Astrocyte (in vitro differentiated cells and primary cell): ENCODE results near the gene RPS6KA3.

Source experiments
- EZH2 ChIP-seq: IDR thresholded peaks from 2 replicates; pipeline ENCODE4 v1.6.1; 2012; ENCODE audit warnings: mild to moderate bottlenecking, low read length, inconsistent platforms; ENCODE audit not compliant: insufficient read depth
- TF ChIP-seq, protein P1 (sequence below): IDR thresholded peaks from 2 replicates; pipeline ENCODE4 v1.5.1; 2011; ENCODE audit warnings: low read depth, mild to moderate bottlenecking, inconsistent platforms, low read length, moderate library complexity; ENCODE audit not compliant: insufficient read depth

DNA sequence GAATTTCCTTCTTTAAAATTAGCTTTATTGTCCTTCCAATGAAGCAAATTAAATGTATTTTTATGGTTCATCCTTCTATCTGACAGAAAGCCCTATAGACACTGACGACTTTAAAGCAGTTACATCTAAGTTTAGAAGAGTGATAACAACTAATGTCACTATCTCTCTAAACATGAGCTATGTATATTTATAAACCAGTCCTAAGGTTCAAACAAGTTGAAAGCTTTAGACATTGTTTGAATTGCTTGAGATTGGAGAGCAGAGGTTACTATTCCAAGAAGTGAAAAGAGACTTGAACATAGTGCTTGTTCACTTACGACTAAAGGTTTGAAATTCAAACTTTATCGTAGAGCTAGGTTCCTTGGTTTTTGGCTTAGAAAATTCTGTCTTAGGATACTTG, 94.8 kb downstream of the RPS6KA3 start:
- no peak for TF ChIP-seq EZH2
- TF ChIP-seq, protein P1, sequence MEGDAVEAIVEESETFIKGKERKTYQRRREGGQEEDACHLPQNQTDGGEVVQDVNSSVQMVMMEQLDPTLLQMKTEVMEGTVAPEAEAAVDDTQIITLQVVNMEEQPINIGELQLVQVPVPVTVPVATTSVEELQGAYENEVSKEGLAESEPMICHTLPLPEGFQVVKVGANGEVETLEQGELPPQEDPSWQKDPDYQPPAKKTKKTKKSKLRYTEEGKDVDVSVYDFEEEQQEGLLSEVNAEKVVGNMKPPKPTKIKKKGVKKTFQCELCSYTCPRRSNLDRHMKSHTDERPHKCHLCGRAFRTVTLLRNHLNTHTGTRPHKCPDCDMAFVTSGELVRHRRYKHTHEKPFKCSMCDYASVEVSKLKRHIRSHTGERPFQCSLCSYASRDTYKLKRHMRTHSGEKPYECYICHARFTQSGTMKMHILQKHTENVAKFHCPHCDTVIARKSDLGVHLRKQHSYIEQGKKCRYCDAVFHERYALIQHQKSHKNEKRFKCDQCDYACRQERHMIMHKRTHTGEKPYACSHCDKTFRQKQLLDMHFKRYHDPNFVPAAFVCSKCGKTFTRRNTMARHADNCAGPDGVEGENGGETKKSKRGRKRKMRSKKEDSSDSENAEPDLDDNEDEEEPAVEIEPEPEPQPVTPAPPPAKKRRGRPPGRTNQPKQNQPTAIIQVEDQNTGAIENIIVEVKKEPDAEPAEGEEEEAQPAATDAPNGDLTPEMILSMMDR, result no peak
